Tongue (tissue), 2 donors: ENCODE data around the gene CD34. TPM values are rescaled to one million over a fixed set of nuclear protein-coding genes. Genes with fewer than 3 reads are reported as not detected.

Source experiments
- DNase-seq: peaks from one replicate; pipeline ENCODE4 v3.0.0-alpha.2; 2015
- total RNA-seq: library from RNA; depleted of rRNA; stranded (reverse); fragments of >200 nt; gene quantifications from one replicate; pipeline ENCODE4 v1.2.3, GENCODE V29; 2014

CD34 gene
- total RNA-seq, 1 donor from 2014 or later, result 57.5 TPM

- peak; percentile 32 for DNase-seq
Measured at GRCh38 chr1:207853372-207853757, 57.6 kb downstream of the CD34 start.

- DNase-seq, result no peak
Measured at GRCh38 chr1:207852576-207853371, 58.2 kb downstream of the CD34 start.

GRCh38 chr1:207851696-207852095, 59.2 kb downstream of the CD34 start:
- DNase-seq, result no peak

- DNase-seq, result no peak
Measured at GRCh38 chr1:207850621-207851407, 60.1 kb downstream of the CD34 start.

- no peak for DNase-seq
Measured at GRCh38 chr1:207849646-207850045, 61.3 kb downstream of the CD34 start.

GRCh38 chr1:207849016-207849415, 61.9 kb downstream of the CD34 start:
- DNase-seq, result no peak

- DNase-seq, result no peak
Measured at GRCh38 chr1:207848234-207848633, 62.7 kb downstream of the CD34 start.

- DNase-seq, result no peak
Measured at GRCh38 chr1:207847116-207847515, 63.8 kb downstream of the CD34 start.

GRCh38 chr1:207845109-207845508, 65.8 kb downstream of the CD34 start:
- DNase-seq, result no peak

- DNase-seq, result no peak
Measured at GRCh38 chr1:207844371-207844770, 66.6 kb downstream of the CD34 start.

- DNase-seq, result no peak
Measured at GRCh38 chr1:207842506-207842905, 68.4 kb downstream of the CD34 start.

- no peak for DNase-seq
Measured at GRCh38 chr1:207841901-207842300, 69.0 kb downstream of the CD34 start.

GRCh38 chr1:207841293-207841692, 69.6 kb downstream of the CD34 start:
- no peak for DNase-seq

- no peak for DNase-seq
Measured at GRCh38 chr1:207840380-207840779, 70.5 kb downstream of the CD34 start.

- DNase-seq, result no peak
Measured at GRCh38 chr1:207839083-207839413, 71.9 kb downstream of the CD34 start.

- peak; percentile 46 for DNase-seq
Measured at GRCh38 chr1:207838156-207839082, 72.5 kb downstream of the CD34 start.

GRCh38 chr1:207837673-207838072, 73.3 kb downstream of the CD34 start:
- DNase-seq, result no peak

GRCh38 chr1:207836591-207837347, 74.2 kb downstream of the CD34 start:
- DNase-seq, result no peak

GRCh38 chr1:207835958-207836357, 75.0 kb downstream of the CD34 start:
- DNase-seq, result no peak

GRCh38 chr1:207833956-207834660, 76.8 kb downstream of the CD34 start:
- DNase-seq, result no peak

GRCh38 chr1:207833381-207833780, 77.5 kb downstream of the CD34 start:
- DNase-seq, result no peak
